GM13976 (cell line): ENCODE data around the gene MAPK10.

Experiments
- DNase-seq: peaks from one replicate; pipeline ENCODE4 v3.0.0; 2012; ENCODE audit warnings: low spot score
- CTCF ChIP-seq: IDR thresholded peaks from 2 replicates; pipeline ENCODE4 v1.5.1; 2012; ENCODE audit warnings: borderline replicate concordance, mild to moderate bottlenecking; ENCODE audit not compliant: insufficient read depth; ENCODE audit errors: extremely low read depth, missing control alignments, control extremely low read depth
- in situ Hi-C: fragments of 300-500 bp; cut with MboI; formaldehyde crosslinking; loops from one replicate; pipeline ENCODE4 v1.12.0; 2022; ENCODE audit warnings: low sequenced_read_pairs, mixed read lengths, inconsistent platforms; ENCODE audit not compliant: unreplicated experiment

The MAPK10 gene

GRCh38 chr4:85952528-85952927 lies 407.3 kb downstream of the MAPK10 start:
- TF ChIP-seq CTCF = no peak
- DNase-seq = no peak
- in situ Hi-C loops = no loop called here

- in situ Hi-C loops = no loop called here
- DNase-seq = no peak
- no peak for TF ChIP-seq CTCF
Observed at GRCh38 chr4:85951099-85951498, 408.8 kb downstream of the MAPK10 start.

GRCh38 chr4:85946821-85947220 lies 413.0 kb downstream of the MAPK10 start:
- in situ Hi-C loops = no loop called here
- TF ChIP-seq CTCF = no peak
- no peak for DNase-seq

GRCh38 chr4:85942107-85942506 lies 417.7 kb downstream of the MAPK10 start:
- DNase-seq = no peak

GRCh38 chr4:85940151-85940550 lies 419.7 kb downstream of the MAPK10 start:
- in situ Hi-C loops = no loop called here
- no peak for TF ChIP-seq CTCF
- no peak for DNase-seq

More at GRCh38 chr4:85942107-85942506, 417.7 kb downstream of the MAPK10 start:
- TF ChIP-seq CTCF = no peak
- in situ Hi-C loops = no loop called here
